ENCODE results near the gene CDPF1. TPM values are rescaled to one million over a fixed set of nuclear protein-coding genes. Genes with fewer than 3 reads are reported as not detected.

The CDPF1 gene
- total RNA-seq, 1 experiment from 2014 or later: 8.1 TPM

- no peak overlapping the region for H2AFZ ChIP-seq (ENCODE audit: low read length)
- Mint-ChIP-seq H3K27ac (no peak overlapping the region), H3K4me3 (no peak overlapping the region), H3K36me3 (ENCODE audit: insufficient read depth in 1 of 3, low read depth in 3 of 3) (peaks cover 5 to 13% (median 9%) of the 10 kb centered on the region in 3 experiments; a peak in 5 of 7 replicates), H3K27me3 (ENCODE audit: low read depth) (peaks cover 4% of the 10 kb centered on the region), H3K9me3 (peaks cover 0 to 2% of the 10 kb centered on the region in 2 experiments; a peak in 2 of 5 replicates), H3K4me1 (no peaks in the 10 kb centered on the region)
- no peaks in the 10 kb centered on the region for H3K27me3 ChIP-seq (ENCODE audit: insufficient read depth, low read length)
- TF ChIP-seq, protein P1, sequence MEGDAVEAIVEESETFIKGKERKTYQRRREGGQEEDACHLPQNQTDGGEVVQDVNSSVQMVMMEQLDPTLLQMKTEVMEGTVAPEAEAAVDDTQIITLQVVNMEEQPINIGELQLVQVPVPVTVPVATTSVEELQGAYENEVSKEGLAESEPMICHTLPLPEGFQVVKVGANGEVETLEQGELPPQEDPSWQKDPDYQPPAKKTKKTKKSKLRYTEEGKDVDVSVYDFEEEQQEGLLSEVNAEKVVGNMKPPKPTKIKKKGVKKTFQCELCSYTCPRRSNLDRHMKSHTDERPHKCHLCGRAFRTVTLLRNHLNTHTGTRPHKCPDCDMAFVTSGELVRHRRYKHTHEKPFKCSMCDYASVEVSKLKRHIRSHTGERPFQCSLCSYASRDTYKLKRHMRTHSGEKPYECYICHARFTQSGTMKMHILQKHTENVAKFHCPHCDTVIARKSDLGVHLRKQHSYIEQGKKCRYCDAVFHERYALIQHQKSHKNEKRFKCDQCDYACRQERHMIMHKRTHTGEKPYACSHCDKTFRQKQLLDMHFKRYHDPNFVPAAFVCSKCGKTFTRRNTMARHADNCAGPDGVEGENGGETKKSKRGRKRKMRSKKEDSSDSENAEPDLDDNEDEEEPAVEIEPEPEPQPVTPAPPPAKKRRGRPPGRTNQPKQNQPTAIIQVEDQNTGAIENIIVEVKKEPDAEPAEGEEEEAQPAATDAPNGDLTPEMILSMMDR (conservative IDR thresholded peaks at IDR 0.05): no peak
- no peak overlapping the region for H3T11ph ChIP-seq (ENCODE audit: low read length)
- no peak overlapping the region for H2BK12ac ChIP-seq (ENCODE audit: insufficient read length, low read depth, low read length)
- H4K5ac ChIP-seq (ENCODE audit: insufficient read length, low read depth, low read length): no peak overlapping the region
- no peaks in the 10 kb centered on the region for H3K79me2 ChIP-seq (ENCODE audit: insufficient read depth, low read length)
- H2AK5ac ChIP-seq (ENCODE audit: insufficient read length, low read length): no peak overlapping the region
- no peak overlapping the region for H3K27ac ChIP-seq (ENCODE audit: insufficient read length, low read depth, low read length)
- H3K79me1 ChIP-seq (ENCODE audit: insufficient read depth, low read depth, low read length, poor library complexity, severe bottlenecking): no peaks in the 10 kb centered on the region
- H3K9ac ChIP-seq (ENCODE audit: extremely low read depth, insufficient read length, low read length): no peak overlapping the region
- no peaks in the 10 kb centered on the region for H4K20me1 ChIP-seq (ENCODE audit: control insufficient read depth, insufficient read depth, insufficient read length)
- no peak for DNase-seq
- H3K14ac ChIP-seq (ENCODE audit: insufficient read depth, low read length): no peak overlapping the region
- no peak overlapping the region for H2BK120ac ChIP-seq (ENCODE audit: low read depth, low read length, poor library complexity, severe bottlenecking)
- no peaks in the 10 kb centered on the region for H3K23me2 ChIP-seq (ENCODE audit: insufficient read length, low read depth, low read length, poor library complexity, severe bottlenecking)
- H3K4ac ChIP-seq (ENCODE audit: low read depth, low read length): no peak overlapping the region
- no peak overlapping the region for H3K56ac ChIP-seq (ENCODE audit: insufficient read length, low read depth, low read length)
- no peaks in the 10 kb centered on the region for H3K4me1 ChIP-seq (ENCODE audit: insufficient read depth, low read length)
- H3K18ac ChIP-seq (ENCODE audit: insufficient read length, low read depth, low read length): no peak overlapping the region
- no CpG with 5 or more reads among the region's 6 CpGs for WGBS (ENCODE audit: extremely low coverage, insufficient read length, low lambda C conversion rate)
- H4K91ac ChIP-seq (ENCODE audit: insufficient read length, low read depth, low read length): no peak overlapping the region
- H3K23ac ChIP-seq (ENCODE audit: insufficient read length, low read depth, low read length): no peak overlapping the region
- no peak overlapping the region for H3K4me2 ChIP-seq (ENCODE audit: insufficient read depth, insufficient read length, low read length)
- no peak overlapping the region for H2BK5ac ChIP-seq (ENCODE audit: insufficient read length, low read length)
- H3K9me3 ChIP-seq (ENCODE audit: control insufficient read depth, low read depth, low read length): no peaks in the 10 kb centered on the region
- H2BK15ac ChIP-seq (ENCODE audit: low read depth, low read length): no peak overlapping the region
- H4K8ac ChIP-seq (replicated peaks; ENCODE audit: insufficient read length, low read depth, low read length): no peak overlapping the region
- H2BK20ac ChIP-seq (ENCODE audit: low read depth, low read length, poor library complexity, severe bottlenecking): no peak overlapping the region
Measured at GRCh38 chr22:46240506-46240905, 9.6 kb downstream of the CDPF1 start.
